ENCODE results near the gene KRTAP10-3.
"Not testable (repeated sequence)": the region's sequence is repeated elsewhere in the genome, so short reads cannot be mapped to it uniquely, and the experiment has no call there.

Gene KRTAP10-3, protein sequence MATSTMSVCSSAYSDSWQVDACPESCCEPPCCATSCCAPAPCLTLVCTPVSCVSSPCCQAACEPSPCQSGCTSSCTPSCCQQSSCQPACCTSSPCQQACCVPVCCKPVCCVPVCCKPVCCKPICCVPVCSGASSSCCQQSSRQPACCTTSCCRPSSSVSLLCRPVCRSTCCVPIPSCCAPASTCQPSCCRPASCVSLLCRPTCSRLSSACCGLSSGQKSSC

GRCh38 chr21:44558695-44559094 lies at the start of gene KRTAP10-3:
TSS of gene KRTAP10-3 (minus strand) at chr21:44558795. CDS start at chr21:44558715, 80 bp downstream.
- H3K9ac ChIP-seq (ENCODE audit: low read depth, low read length): no peak within 1 kb of the TSS
- 0 out of 2 replicates have a peak, but pooled peaks cover 3% of the 10 kb centered on the region for H3K4me1 ChIP-seq (ENCODE audit: insufficient read depth, low read length)
- no peaks in the 10 kb centered on the region for H3K36me3 ChIP-seq (ENCODE audit: insufficient read depth, low read length)
- H3K9me3 ChIP-seq (ENCODE audit: control insufficient read depth, insufficient read depth, low read length): no peaks in the 10 kb centered on the region

DNA sequence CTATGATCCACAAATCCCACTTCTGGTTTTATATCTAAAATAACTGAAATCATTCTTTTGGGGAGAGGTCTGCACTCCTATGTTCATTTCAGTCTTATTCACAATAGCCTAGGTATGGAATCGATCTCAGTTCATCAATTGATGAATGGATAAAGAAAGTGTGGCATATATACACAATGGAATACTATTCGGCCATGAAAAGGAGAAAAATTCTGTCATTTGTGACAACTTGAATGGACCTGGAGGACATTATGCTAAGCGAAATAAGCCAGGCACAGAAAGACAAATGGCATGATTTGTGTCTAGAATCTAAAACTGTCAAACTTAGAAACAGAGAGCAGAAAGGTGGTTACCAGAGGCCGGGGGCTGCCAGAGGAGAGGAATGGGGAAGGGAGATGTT lies 47.9 kb upstream of the KRTAP10-3 start:
- H3K9ac ChIP-seq (ENCODE audit: low read depth, low read length): no peak overlapping the region
- H3K4me1 ChIP-seq (ENCODE audit: insufficient read depth, low read length): no peaks in the 10 kb centered on the region
- peaks cover 5% of the 10 kb centered on the region; the same call in 1 of the 2 replicates for H3K9me3 ChIP-seq (ENCODE audit: control insufficient read depth, insufficient read depth, low read length)
- H3K36me3 ChIP-seq (ENCODE audit: insufficient read depth, low read length): no peaks in the 10 kb centered on the region

- Histone ChIP-seq H3K9ac (ENCODE audit: low read depth, low read length) (no peak overlapping the region), H3K9me3 (ENCODE audit: control insufficient read depth, insufficient read depth, low read length) (no peaks in the 10 kb centered on the region), H3K4me1 (ENCODE audit: insufficient read depth, low read length) (no peaks in the 10 kb centered on the region), H3K36me3 (ENCODE audit: insufficient read depth, low read length) (no peaks in the 10 kb centered on the region)
Measured at GRCh38 chr21:44603911-44604310, 45.3 kb upstream of the KRTAP10-3 start.

- Histone ChIP-seq H3K4me1 (ENCODE audit: insufficient read depth, low read length) (no peaks in the 10 kb centered on the region; the same call in 1 of the 2 replicates), H3K36me3 (ENCODE audit: insufficient read depth, low read length) (no peaks in the 10 kb centered on the region), H3K9me3 (ENCODE audit: control insufficient read depth, insufficient read depth, low read length) (no peaks in the 10 kb centered on the region; the same call in 1 of the 2 replicates)
Measured at GRCh38 chr21:44603109-44603875, 44.7 kb upstream of the KRTAP10-3 start.

GRCh38 chr21:44602463-44602850 lies 43.9 kb upstream of the KRTAP10-3 start:
- H3K9me3 ChIP-seq (ENCODE audit: control insufficient read depth, insufficient read depth, low read length): no peaks in the 10 kb centered on the region; the same call in 1 of the 2 replicates
- no peaks in the 10 kb centered on the region for H3K36me3 ChIP-seq (ENCODE audit: insufficient read depth, low read length)
- no peak overlapping the region for H3K9ac ChIP-seq (ENCODE audit: low read depth, low read length)
- no peaks in the 10 kb centered on the region; the same call in 1 of the 2 replicates for H3K4me1 ChIP-seq (ENCODE audit: insufficient read depth, low read length)

More at GRCh38 chr21:44603109-44603875, 44.7 kb upstream of the KRTAP10-3 start:
- no peak overlapping the region for H3K9ac ChIP-seq (ENCODE audit: low read depth, low read length)

- Histone ChIP-seq H3K9ac (ENCODE audit: low read depth, low read length) (no peak overlapping the region), H3K9me3 (ENCODE audit: control insufficient read depth, insufficient read depth, low read length) (no peaks in the 10 kb centered on the region; the same call in 1 of the 2 replicates), H3K4me1 (ENCODE audit: insufficient read depth, low read length) (no peaks in the 10 kb centered on the region; the same call in 1 of the 2 replicates), H3K36me3 (ENCODE audit: insufficient read depth, low read length) (no peaks in the 10 kb centered on the region)
Measured at GRCh38 chr21:44601596-44602462, 43.2 kb upstream of the KRTAP10-3 start.

DNA sequence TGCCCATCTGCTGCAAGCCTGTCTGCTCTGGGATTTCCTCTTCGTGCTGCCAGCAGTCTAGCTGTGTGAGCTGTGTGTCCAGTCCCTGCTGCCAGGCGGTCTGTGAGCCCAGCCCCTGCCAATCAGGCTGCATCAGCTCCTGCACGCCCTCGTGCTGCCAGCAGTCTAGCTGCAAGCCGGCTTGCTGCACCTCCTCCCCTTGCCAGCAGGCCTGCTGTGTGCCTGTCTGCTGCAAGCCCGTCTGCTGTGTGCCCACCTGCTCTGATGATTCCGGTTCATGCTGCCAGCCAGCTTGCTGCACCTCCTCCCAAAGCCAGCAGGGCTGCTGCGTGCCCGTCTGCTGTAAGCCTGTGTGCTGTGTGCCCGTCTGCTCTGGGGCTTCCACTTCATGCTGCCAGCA lies 42.5 kb upstream of the KRTAP10-3 start:
- H3K9me3 ChIP-seq (ENCODE audit: control insufficient read depth, insufficient read depth, low read length); H3K36me3 ChIP-seq (ENCODE audit: insufficient read depth, low read length); H3K4me1 ChIP-seq (ENCODE audit: insufficient read depth, low read length); H3K9ac ChIP-seq (ENCODE audit: low read depth, low read length): not testable (repeated sequence)

- H3K4me1 ChIP-seq (ENCODE audit: insufficient read depth, low read length); H3K9me3 ChIP-seq (ENCODE audit: control insufficient read depth, insufficient read depth, low read length); H3K36me3 ChIP-seq (ENCODE audit: insufficient read depth, low read length); H3K9ac ChIP-seq (ENCODE audit: low read depth, low read length): not testable (repeated sequence)
Measured at GRCh38 chr21:44600118-44600978, 41.8 kb upstream of the KRTAP10-3 start, which contains the start of gene KRTAP10-7. TSS of gene KRTAP10-7 (plus strand) at chr21:44600597. CDS start at chr21:44600622, 25 bp downstream.

GRCh38 chr21:44599264-44600029 lies 40.9 kb upstream of the KRTAP10-3 start:
- H3K9ac ChIP-seq (ENCODE audit: low read depth, low read length): no peak overlapping the region
- H3K9me3 ChIP-seq (ENCODE audit: control insufficient read depth, insufficient read depth, low read length): no peaks in the 10 kb centered on the region; the same call in 1 of the 2 replicates
- H3K4me1 ChIP-seq (ENCODE audit: insufficient read depth, low read length): no peaks in the 10 kb centered on the region; the same call in 1 of the 2 replicates
- no peaks in the 10 kb centered on the region for H3K36me3 ChIP-seq (ENCODE audit: insufficient read depth, low read length)

GRCh38 chr21:44598061-44598460 lies 39.5 kb upstream of the KRTAP10-3 start:
- Histone ChIP-seq H3K4me1 (ENCODE audit: insufficient read depth, low read length) (peaks cover 4% of the 10 kb centered on the region; the same call in 1 of the 2 replicates), H3K36me3 (ENCODE audit: insufficient read depth, low read length) (no peaks in the 10 kb centered on the region), H3K9ac (ENCODE audit: low read depth, low read length) (no peak overlapping the region), H3K9me3 (ENCODE audit: control insufficient read depth, insufficient read depth, low read length) (no peaks in the 10 kb centered on the region; the same call in 1 of the 2 replicates)

GRCh38 chr21:44596068-44596725 lies 37.6 kb upstream of the KRTAP10-3 start:
- peaks cover 4% of the 10 kb centered on the region for H3K4me1 ChIP-seq (ENCODE audit: insufficient read depth, low read length)

DNA sequence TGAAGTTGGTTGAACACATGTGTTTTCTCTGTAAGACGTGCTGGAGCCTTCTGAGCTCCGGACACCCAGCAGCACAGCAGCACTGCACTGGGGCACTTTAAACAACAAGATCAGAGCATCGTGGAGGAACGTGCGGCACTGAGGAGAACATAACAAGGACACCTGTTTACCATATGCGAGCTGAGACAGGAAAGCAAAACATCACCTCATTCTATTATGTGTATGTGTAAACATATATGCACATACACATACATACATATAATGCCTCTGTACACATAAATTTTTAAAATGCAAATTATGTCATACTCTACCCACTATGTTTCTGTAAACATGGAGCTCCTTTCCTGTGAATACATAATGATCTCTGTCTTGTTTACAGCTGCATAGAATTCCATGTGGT lies 36.9 kb upstream of the KRTAP10-3 start:
- no peaks in the 10 kb centered on the region; the same call in 1 of the 2 replicates for H3K9me3 ChIP-seq (ENCODE audit: control insufficient read depth, insufficient read depth, low read length)
- H3K36me3 ChIP-seq (ENCODE audit: insufficient read depth, low read length): no peaks in the 10 kb centered on the region
- H3K9ac ChIP-seq (ENCODE audit: low read depth, low read length): no peak overlapping the region
- peaks cover 4% of the 10 kb centered on the region for H3K4me1 ChIP-seq (ENCODE audit: insufficient read depth, low read length)

More at GRCh38 chr21:44596068-44596725, 37.6 kb upstream of the KRTAP10-3 start:
- H3K9ac ChIP-seq (ENCODE audit: low read depth, low read length): no peak overlapping the region
- no peaks in the 10 kb centered on the region for H3K36me3 ChIP-seq (ENCODE audit: insufficient read depth, low read length)
- no peaks in the 10 kb centered on the region; the same call in 1 of the 2 replicates for H3K9me3 ChIP-seq (ENCODE audit: control insufficient read depth, insufficient read depth, low read length)

All from ES-I3 (cell line).